A549 (cell line): Measurements from ENCODE around the gene TLNRD1. TPM values are rescaled to one million over a fixed set of nuclear protein-coding genes. Genes with fewer than 3 reads are reported as not detected.
"Not testable (repeated sequence)": the region's sequence is repeated elsewhere in the genome, so short reads cannot be mapped to it uniquely, and the experiment has no call there.

ENCODE experiments used
- ATAC-seq, 2 experiments: fragments of 200-7000 bp in 1 of 2; fragments of >200 bp in 1 of 2; cut with Nextera tagmentation in 1 of 2; cut with Tn5 transposase in 1 of 2; 3 replicates each; pipeline versions ENCODE4 v1.8.0 to v1.9.1; 2018 to 2020; ENCODE audit warnings: mild to moderate bottlenecking in 1 of 2, moderate library complexity in 1 of 2
- CTCF ChIA-PET: fragments of 300-600 bp; sonication (Branson Sonifier 250); formaldehyde crosslinking; extraction: SDS; loops from one replicate; lab custom pipeline; 2021; ENCODE audit warnings: antibody characterized with exemption, inconsistent platforms; lab: Yijun Ruan, JAX
- POLR2A ChIA-PET: fragments of 350-600 bp; formaldehyde crosslinking; extraction: SDS; loops from one replicate; lab custom pipeline; 2021; ENCODE audit warnings: antibody characterized with exemption, inconsistent platforms; lab: Yijun Ruan, JAX
- DNase-seq, 2 experiments: peaks; one replicate each; pipeline versions ENCODE4 v3.0.0 to v3.0.0-alpha.2; 2011 to 2016; ENCODE audit warnings: low read depth in 1 of 2, low spot score in 1 of 2
- FAIRE-seq: peaks from 2 replicates; lab custom pipeline; 2011; peaks lifted over from hg19 to GRCh38; lab: Jason Lieb, UNC
- H3K27ac ChIP-seq, 2 experiments: fragments of >200 bp; sonication (Bioruptor Twin); formaldehyde crosslinking; 3 replicates each; pipeline ENCODE4 v1.5.1; 2016 to 2017
- H3K4me1 ChIP-seq: fragments of >200 bp; sonication (Bioruptor Twin); formaldehyde crosslinking; 3 replicates; pipeline ENCODE4 v1.6.1; 2016
- H3K4me2 ChIP-seq: fragments of >200 bp; sonication (Bioruptor Twin); formaldehyde crosslinking; 3 replicates; pipeline ENCODE4 v1.6.1; 2016
- H3K4me3 ChIP-seq: fragments of >200 bp; sonication (Bioruptor Twin); formaldehyde crosslinking; 3 replicates; pipeline ENCODE4 v1.5.1; 2016
- H3K9me3 ChIP-seq: fragments of >200 bp; sonication (Bioruptor Twin); formaldehyde crosslinking; 3 replicates; pipeline ENCODE4 v1.6.1; 2016
- EHMT2 ChIP-seq: fragments of 200-600 bp; sonication (generic); IDR thresholded peaks from 2 replicates; pipeline ENCODE4 v1.6.1; 2016; ENCODE audit warnings: antibody characterized with exemption, low read depth, mild to moderate bottlenecking, moderate library complexity
- EP300 ChIP-seq, 2 experiments: fragments of >200 bp; sonication (Bioruptor Twin); formaldehyde crosslinking; IDR thresholded peaks; 2 replicates in 1 of 2; 3 replicates in 1 of 2; pipeline ENCODE4 v1.6.1; 2016 to 2017
- FOSB ChIP-seq: fragments of 250-450 bp; sonication (Bioruptor Pico); IDR thresholded peaks from 2 replicates; pipeline ENCODE4 v1.5.0; 2020; ENCODE audit warnings: mild to moderate bottlenecking, moderate library complexity
- FOSL2 ChIP-seq, 2 experiments: fragments of 450-650 bp in 1 of 2; fragments of >200 bp in 1 of 2; sonication (Bioruptor Twin) in 1 of 2; formaldehyde crosslinking; IDR thresholded peaks; 2 replicates each; pipeline versions ENCODE4 v1.5.0 to v1.6.1; 2016 to 2020; ENCODE audit warnings: mild to moderate bottlenecking in 1 of 2, moderate library complexity in 1 of 2
- GATA3 ChIP-seq: IDR thresholded peaks from 2 replicates; pipeline ENCODE4 v1.6.1; 2012; ENCODE audit warnings: borderline replicate concordance
- HEYL ChIP-seq: fragments of 250-450 bp; sonication (Bioruptor Pico); IDR thresholded peaks from 2 replicates; pipeline ENCODE4 v1.8.0; 2021; ENCODE audit warnings: mild to moderate bottlenecking, moderate library complexity
- HOXA7 ChIP-seq: fragments of 250-450 bp; sonication (Bioruptor Pico); IDR thresholded peaks from 2 replicates; pipeline ENCODE4 v1.5.0; 2020; ENCODE audit warnings: mild to moderate bottlenecking, moderate library complexity
- JUN ChIP-seq, 2 experiments: fragments of >200 bp; sonication (Bioruptor Twin); formaldehyde crosslinking; IDR thresholded peaks; 2 replicates in 1 of 2; 3 replicates in 1 of 2; pipeline ENCODE4 v1.6.1; 2016 to 2017
- JUNB ChIP-seq: fragments of >200 bp; sonication (Bioruptor Twin); formaldehyde crosslinking; IDR thresholded peaks from 2 replicates; pipeline ENCODE4 v1.6.1; 2016
- KDM1A ChIP-seq: fragments of 200-600 bp; sonication (generic); IDR thresholded peaks from 2 replicates; pipeline ENCODE4 v1.6.1; 2016; ENCODE audit warnings: low read depth, mild to moderate bottlenecking
- NFE2L2 ChIP-seq: fragments of 150-350 bp; conservative IDR thresholded peaks from 2 replicates; pipeline ENCODE4 v1.6.1; 2014; ENCODE audit warnings: low read length
- POLR2AphosphoS2 ChIP-seq: conservative IDR thresholded peaks from 2 replicates; pipeline ENCODE4 v1.6.1; 2012; ENCODE audit warnings: low read length, improper control_type of control experiment, inconsistent platforms
- RARB ChIP-seq: fragments of 250-450 bp; sonication (Bioruptor Pico); IDR thresholded peaks from 2 replicates; pipeline ENCODE4 v1.8.0; 2021; ENCODE audit warnings: mild to moderate bottlenecking, moderate library complexity
- RFX5 ChIP-seq: fragments of 450-650 bp; IDR thresholded peaks from 2 replicates; pipeline ENCODE4 v1.7.1; 2014; ENCODE audit warnings: antibody characterized with exemption, mild to moderate bottlenecking, moderate library complexity
- RNF2 ChIP-seq: fragments of 200-600 bp; sonication (generic); IDR thresholded peaks from 2 replicates; pipeline ENCODE4 v1.6.1; 2016; ENCODE audit warnings: low read depth, mild to moderate bottlenecking, antibody characterized with exemption, moderate library complexity, borderline replicate concordance
- SMC3 ChIP-seq: fragments of >200 bp; sonication (Bioruptor Twin); formaldehyde crosslinking; IDR thresholded peaks from 3 replicates; pipeline ENCODE4 v1.6.1; 2018; ENCODE audit warnings: inconsistent platforms
- TP53 ChIP-seq: fragments of 250-450 bp; sonication (Bioruptor Pico); IDR thresholded peaks from 2 replicates; pipeline ENCODE4 v1.5.0; 2021; ENCODE audit warnings: mild to moderate bottlenecking, moderate library complexity
- ZSCAN20 ChIP-seq: fragments of 250-450 bp; sonication (Bioruptor Pico); IDR thresholded peaks from 2 replicates; pipeline ENCODE4 v1.8.0; 2022; ENCODE audit warnings: mild to moderate bottlenecking, moderate library complexity
- WGBS: methylation state at CpG from one replicate; pipeline ENCODE4 v1.1.6; 2017; ENCODE audit errors: missing lambda C conversion rate; 5-methylcytosine and 5-hydroxymethylcytosine counted together
- polyA plus RNA-seq, 4 experiments: library from polyadenylated mRNA; depleted of rRNA in 3 of 4; stranded (reverse); fragments of >200 nt; fragmentation: RNase III in 1 of 4; extraction: RNeasy Plus Mini Kit Qiagen cat#74134 plus additional on column Dnase treatment in 1 of 4; gene quantifications; 2 replicates in 3 of 4; 3 replicates in 1 of 4; pipeline ENCODE4 v1.2.3, GENCODE V29; 2011 to 2017
- TF ChIP-seq, protein P1 (sequence below): IDR thresholded peaks from 2 replicates; pipeline ENCODE4 v1.6.1; 2012
- TF ChIP-seq, protein P2 (sequence below): IDR thresholded peaks from 2 replicates; pipeline ENCODE4 v1.6.1; 2012
- TF ChIP-seq, protein P3 (sequence below): fragments of 250-450 bp; sonication (Bioruptor Pico); IDR thresholded peaks from 2 replicates; pipeline ENCODE4 v1.5.0; 2021; ENCODE audit warnings: mild to moderate bottlenecking, moderate library complexity, borderline replicate concordance

Gene TLNRD1
- polyA plus RNA-seq, 2 of the 4 experiments (the other 2 are of a cell fraction) = 6.6 to 7.2 TPM

DNA sequence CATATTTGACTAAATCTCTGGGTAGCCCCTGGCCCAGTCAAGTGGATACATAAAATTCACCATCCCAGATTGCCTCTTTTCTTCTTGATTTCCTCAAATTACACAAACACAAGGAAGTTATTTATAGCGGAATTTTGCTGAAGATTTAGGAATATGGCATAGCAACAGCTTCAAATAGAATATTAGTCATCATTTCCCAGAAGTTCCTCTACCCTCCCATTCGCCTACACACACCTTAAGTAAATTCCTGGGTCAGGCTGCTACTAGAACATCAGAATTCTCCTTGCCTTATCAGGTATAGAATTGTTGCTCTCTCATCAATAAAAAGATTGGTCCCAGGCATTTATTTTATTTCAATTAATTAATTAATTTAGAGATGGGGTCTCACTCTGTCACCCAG, 42.7 kb upstream of the TLNRD1 start:
- Histone ChIP-seq H3K4me3 (no peak overlapping the region), H3K4me1 (peaks cover 27% of the 10 kb centered on the region), H3K9me3 (no peaks in the 10 kb centered on the region), H3K4me2 (no peak overlapping the region), H3K27ac (no peak overlapping the region)
- no peak for TF ChIP-seq GATA3
- TF ChIP-seq RFX5 = no peak
- TF ChIP-seq FOSB (CRISPR knock-in tag) = no peak
- no peak for TF ChIP-seq EP300 (IDR thresholded peaks at IDR 0.05)
- TF ChIP-seq RNF2 = no peak
- no peak for TF ChIP-seq NFE2L2
- ChIA-PET CTCF (interaction anchor here (0.6 to 10.8 kb wide), 5 partner anchors 12 to 502 kb away, joined by 3 to 111 read pairs (median 16); partner anchors contain the start of gene CEMIP), POLR2A (no interaction called here)
- FAIRE-seq = no peak
- DNase-seq = no peak
- ATAC-seq = no peak
- WGBS = 85% methylated on average over 2 of the region's 2 CpGs

DNA sequence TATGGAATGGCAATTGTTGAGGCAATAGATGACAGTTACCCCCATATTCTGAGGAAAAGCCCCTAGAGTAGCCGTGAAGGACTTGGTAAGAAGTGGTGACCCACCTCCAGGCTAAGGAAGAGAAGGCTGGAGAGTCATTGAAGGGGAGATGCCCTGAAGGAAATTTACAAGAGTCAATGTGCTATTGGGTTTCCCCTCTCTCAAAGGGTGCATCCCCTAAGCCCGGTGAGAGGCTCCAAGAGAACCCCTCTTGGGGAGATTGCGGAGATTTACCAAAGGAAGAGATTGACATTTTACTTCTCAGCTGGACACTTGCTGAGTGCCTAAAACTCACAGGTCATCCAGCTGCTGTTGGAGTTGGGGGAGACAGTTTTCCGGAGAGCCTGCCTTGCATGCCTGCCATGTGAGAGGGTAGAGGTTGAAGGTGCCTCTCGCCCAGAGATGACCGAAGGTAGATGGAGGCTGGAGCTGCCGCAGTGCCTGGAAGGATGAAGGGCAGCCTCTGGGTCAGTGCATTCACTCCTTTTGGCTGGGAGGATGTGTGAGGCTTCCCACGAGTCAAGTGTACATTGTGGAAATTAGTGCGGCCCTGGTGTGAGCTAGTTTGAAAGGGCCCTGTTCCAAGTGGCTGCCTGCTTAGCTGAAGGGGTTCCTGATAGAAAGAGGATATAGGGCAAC, 41.8 kb upstream of the TLNRD1 start:
- H3K27ac ChIP-seq = no peak overlapping the region
- peaks cover 24% of the 10 kb centered on the region for H3K4me1 ChIP-seq
- no peak for ATAC-seq
- FAIRE-seq = no peak
- H3K4me2 ChIP-seq = no peak overlapping the region
- no peak for DNase-seq
- CTCF ChIA-PET = interaction anchor here (1.1 to 10.8 kb wide), 6 partner anchors 11 to 391 kb away, joined by 3 to 111 read pairs (median 4); partner anchors contain the start of gene CEMIP
- POLR2A ChIA-PET = no interaction called here
- no peaks in the 10 kb centered on the region for H3K9me3 ChIP-seq
- 94% methylated on average over 9 of the region's 9 CpGs for WGBS
- H3K4me3 ChIP-seq = no peak overlapping the region
- no peak for TF ChIP-seq RARB (CRISPR knock-in tag)
- TF ChIP-seq HOXA7 (CRISPR knock-in tag) = no peak
- TF ChIP-seq, protein P1, sequence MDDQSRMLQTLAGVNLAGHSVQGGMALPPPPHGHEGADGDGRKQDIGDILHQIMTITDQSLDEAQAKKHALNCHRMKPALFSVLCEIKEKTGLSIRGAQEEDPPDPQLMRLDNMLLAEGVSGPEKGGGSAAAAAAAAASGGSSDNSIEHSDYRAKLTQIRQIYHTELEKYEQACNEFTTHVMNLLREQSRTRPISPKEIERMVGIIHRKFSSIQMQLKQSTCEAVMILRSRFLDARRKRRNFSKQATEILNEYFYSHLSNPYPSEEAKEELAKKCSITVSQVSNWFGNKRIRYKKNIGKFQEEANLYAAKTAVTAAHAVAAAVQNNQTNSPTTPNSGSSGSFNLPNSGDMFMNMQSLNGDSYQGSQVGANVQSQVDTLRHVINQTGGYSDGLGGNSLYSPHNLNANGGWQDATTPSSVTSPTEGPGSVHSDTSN = no peak
- no peak for TF ChIP-seq SMC3
- no peak for TF ChIP-seq FOSB (CRISPR knock-in tag)
- no peak for TF ChIP-seq JUN (IDR thresholded peaks at IDR 0.05)
- no peak for TF ChIP-seq EHMT2
- no peak for TF ChIP-seq TP53
- no peak for TF ChIP-seq HEYL (CRISPR knock-in tag)
- TF ChIP-seq KDM1A = no peak
- no peak for TF ChIP-seq RNF2
- TF ChIP-seq POLR2AphosphoS2 = no peak
- TF ChIP-seq ZSCAN20 (CRISPR knock-in tag) = no peak

DNA sequence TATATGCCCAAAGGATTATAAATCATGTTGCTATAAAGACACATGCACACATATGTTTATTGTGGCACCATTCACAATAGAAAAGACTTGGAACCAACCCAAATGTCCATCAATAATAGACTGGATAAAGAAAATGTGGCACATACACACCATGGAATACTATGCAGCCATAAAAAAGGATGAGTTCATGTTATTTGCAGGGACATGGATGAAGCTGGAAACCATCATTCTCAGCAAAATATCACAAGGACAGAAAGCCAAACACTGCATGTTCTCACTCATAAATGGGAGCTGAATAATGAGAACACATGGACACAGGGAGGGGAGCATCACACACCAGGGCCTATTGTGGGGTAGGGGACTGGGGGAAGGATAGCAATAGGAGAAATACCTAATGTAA, 35.3 kb upstream of the TLNRD1 start:
- H3K4me2 ChIP-seq, H3K4me1 ChIP-seq, H3K9me3 ChIP-seq, FAIRE-seq, ATAC-seq, H3K27ac ChIP-seq, POLR2A ChIA-PET, DNase-seq, H3K4me3 ChIP-seq: not testable (repeated sequence)
- CTCF ChIA-PET = interaction anchor here (8.4 kb wide), 1 partner anchor 187 kb away, joined by 235 read pairs; the partner anchor contains the start of gene CEMIP

DNA sequence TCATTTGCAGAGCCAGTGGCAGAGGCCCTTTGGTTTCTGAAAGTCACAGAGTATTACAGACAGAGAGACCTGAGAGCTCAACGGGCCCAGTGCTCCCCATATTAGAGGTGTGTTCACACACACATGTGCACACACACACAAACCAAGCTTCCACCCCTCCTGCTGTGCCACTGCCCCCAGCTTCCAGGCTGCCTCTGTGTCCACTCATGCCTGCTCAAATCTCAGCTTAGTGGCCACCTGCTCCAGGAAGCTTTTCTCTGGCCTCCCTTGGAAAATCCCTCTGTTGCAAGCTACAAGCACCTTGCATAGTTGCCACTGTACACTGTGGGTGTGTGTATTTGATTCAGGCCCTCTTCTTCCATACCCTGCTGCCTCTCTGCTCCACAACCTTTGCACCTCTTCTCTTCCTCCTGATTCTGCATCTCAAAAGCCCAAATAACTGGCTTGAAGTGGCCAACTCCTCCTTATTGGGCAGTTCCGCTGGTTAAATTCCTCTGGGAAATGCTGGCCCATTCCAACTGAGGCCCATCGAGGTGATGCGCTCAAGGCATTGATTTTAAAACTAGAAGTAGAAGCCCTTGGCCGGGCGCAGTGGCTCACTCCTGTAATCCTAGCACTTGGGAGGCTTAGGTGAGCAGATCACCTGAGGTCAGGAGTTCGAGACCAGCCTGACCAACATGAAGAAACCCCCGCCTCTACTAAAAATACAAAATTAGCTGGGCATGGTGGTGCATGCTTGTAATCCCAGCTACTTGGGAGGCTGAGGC, 34.1 kb upstream of the TLNRD1 start:
- FAIRE-seq = no peak
- POLR2A ChIA-PET = interaction anchor here (0.8 kb wide), 1 partner anchor 34 kb away, joined by 3 read pairs; the partner anchor contains the start of gene TLNRD1
- CTCF ChIA-PET = interaction anchor here (1.1 to 9.7 kb wide), 7 partner anchors 10 to 517 kb away, joined by 3 to 235 read pairs (median 83); partner anchors contain the start of gene CEMIP

More for the DNA sequence above, 34.1 kb upstream of the TLNRD1 start:
- TF ChIP-seq JUNB (no peak), RNF2 (no peak), GATA3 (no peak), FOSL2 (IDR thresholded peaks at IDR 0.05) (no peak), FOSL2 (CRISPR knock-in tag; IDR thresholded peaks at IDR 0.05) (no peak), KDM1A (no peak)
- TF ChIP-seq, protein P2, sequence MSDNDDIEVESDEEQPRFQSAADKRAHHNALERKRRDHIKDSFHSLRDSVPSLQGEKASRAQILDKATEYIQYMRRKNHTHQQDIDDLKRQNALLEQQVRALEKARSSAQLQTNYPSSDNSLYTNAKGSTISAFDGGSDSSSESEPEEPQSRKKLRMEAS = no peak
- TF ChIP-seq, protein P3, sequence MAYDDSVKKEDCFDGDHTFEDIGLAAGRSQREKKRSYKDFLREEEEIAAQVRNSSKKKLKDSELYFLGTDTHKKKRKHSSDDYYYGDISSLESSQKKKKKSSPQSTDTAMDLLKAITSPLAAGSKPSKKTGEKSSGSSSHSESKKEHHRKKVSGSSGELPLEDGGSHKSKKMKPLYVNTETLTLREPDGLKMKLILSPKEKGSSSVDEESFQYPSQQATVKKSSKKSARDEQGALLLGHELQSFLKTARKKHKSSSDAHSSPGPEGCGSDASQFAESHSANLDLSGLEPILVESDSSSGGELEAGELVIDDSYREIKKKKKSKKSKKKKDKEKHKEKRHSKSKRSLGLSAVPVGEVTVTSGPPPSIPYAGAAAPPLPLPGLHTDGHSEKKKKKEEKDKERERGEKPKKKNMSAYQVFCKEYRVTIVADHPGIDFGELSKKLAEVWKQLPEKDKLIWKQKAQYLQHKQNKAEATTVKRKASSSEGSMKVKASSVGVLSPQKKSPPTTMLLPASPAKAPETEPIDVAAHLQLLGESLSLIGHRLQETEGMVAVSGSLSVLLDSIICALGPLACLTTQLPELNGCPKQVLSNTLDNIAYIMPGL = no peak
- ATAC-seq (no peak), DNase-seq (no peak)
- Histone ChIP-seq H3K4me3 (no peak overlapping the region), H3K4me1 (no peaks in the 10 kb centered on the region), H3K4me2 (no peak overlapping the region), H3K27ac (no peak overlapping the region), H3K9me3 (peaks cover 3% of the 10 kb centered on the region; the same call in 2 of the 3 replicates)
- WGBS = 85% methylated on average over 8 of the region's 8 CpGs
